Smooth muscle cell of the brain vasculature (primary cell): ENCODE results near the gene SMTNL2.
"Not testable (repeated sequence)": the region's sequence is repeated elsewhere in the genome, so short reads cannot be mapped to it uniquely, and the experiment has no call there.

Experiments
- DNase-seq: peaks from one replicate; pipeline ENCODE4 v3.0.0-alpha.2; 2012; ENCODE audit warnings: low read depth, low spot score

The SMTNL2 gene

DNA sequence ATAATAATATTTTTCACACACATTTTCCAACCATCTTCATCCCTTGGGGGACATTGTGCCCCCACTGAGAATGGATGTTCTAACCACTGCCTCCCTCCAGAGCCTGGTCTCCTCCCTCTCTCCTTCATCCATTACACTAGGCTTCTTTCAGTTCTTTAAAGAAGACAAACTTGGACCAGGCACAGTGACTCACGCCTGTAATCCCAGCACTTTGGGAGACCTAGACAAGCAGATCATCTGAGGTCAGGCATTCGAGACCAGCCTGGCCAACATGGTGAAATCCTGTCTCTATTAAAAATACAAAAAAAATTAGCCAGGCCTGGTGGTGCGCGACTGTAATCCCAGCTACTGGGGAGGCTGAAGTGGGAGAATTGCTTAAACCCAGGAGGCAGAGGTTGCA is 50.6 kb downstream of the SMTNL2 start:
- no peak for DNase-seq

DNA sequence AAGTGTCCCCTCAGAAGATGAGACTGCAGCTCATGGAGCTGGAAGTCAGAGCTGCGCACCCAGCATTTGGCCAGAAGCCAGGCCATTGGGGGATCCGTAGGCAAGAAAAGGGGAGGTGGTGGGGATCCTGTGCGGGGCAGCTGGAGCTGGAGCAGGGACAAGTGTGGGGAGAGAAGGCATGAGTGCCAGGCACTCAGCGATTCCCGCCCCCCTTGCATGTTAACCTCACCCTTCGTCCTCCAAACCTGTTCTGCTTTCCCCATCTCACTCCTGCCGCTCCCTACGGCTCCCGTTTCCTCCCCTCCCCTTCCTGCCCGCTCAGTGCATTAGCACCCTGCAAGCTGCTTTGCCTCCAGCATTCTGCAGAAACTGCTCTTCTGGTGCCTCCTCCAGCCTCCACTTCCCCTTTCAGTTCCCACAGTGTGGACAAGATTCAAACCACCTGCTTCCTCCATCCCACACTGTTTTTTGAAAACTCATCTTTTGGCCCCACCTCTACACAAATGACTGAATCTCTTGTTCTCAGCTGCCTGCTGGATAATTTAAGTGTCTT is 51.6 kb downstream of the SMTNL2 start:
- no peak for DNase-seq

DNA sequence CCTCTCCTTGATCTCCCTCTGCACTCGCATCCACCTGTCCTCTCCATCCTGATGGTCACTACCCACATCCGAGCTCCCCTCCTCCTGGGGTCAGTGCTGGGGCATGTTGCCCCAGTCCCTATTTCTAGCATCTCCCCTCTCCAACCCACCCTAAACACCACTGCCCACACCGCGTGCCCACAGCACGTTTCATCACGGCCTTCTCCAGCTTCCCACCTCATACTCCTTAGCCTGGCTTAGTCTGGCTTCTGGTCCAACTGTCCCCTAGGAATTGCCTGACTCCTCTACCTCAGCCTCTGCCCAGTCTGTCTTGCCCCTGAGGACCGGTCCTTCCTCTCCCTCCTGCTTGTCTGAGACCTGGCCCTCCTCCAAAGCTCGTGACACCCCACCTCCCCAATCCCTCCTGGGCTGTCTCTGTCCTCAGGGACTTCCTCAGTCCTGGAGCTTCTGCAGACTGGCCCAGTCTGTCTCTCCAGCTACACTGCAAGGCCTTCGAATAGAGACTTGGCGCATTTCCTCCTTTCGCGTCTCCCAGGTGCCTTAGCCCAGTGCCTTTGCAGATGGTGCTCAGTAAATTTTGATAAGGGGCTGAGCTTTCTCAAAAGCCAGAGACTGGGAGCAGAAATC is 52.3 kb downstream of the SMTNL2 start:
- DNase-seq, result no peak

DNA sequence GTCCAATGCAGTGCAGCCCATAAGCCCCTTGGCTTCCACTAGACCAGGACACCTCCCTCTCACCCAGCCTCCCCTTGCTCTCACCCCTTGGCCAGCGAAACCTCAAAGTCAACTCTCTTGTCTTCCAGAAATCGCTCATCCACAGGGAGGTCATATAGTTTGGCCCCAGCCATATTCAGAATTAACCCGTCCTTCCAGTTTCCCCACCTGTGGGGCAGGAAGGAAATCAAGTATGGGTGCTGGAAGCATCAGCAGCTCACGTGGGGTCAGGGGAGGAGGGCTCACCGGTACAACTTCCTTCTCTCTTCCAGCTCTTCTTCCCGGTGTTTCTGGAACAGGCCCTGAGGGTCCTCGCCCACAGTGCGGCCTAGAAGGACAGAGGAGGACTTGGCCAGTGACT is 54.4 kb downstream of the SMTNL2 start:
- DNase-seq, result not testable (repeated sequence)

DNA sequence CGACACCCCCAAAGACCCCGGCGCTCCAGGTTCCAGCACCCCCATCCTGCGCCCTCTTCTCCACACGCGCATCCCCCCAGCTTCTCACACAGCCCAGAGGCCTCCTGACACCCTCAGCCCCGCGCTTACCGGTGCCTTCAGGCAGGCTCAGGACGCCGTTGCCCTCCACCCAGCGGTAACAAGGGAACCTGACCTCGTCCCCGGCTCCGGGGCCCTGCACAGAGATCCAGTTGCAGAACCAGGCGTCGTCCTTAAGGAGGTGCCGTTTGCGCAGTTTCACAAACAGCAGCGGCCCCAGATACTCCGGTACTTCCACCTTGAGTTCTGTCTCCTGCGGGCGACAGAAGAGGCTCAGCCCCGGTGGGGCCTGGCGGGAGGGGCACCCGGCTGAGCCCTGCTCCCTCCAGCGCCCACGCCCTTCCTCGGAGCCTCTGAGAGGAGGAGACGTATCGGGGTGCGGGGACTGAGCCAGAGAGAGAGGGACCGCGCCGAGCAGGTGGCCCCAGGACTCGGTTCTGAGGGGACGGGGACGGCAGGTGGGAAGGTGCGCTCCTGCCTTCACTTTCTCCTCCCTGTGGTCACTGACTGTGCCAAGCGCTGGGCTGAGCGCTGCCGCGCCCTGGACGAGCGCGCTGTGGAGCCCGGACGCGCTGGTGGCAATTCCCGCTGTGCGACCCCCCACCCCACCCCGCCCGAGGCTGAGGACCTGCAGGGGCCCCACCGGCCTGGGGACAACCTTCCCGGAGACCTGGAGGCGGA is 55.2 kb downstream of the SMTNL2 start:
- DNase-seq, result not testable (repeated sequence)

DNA sequence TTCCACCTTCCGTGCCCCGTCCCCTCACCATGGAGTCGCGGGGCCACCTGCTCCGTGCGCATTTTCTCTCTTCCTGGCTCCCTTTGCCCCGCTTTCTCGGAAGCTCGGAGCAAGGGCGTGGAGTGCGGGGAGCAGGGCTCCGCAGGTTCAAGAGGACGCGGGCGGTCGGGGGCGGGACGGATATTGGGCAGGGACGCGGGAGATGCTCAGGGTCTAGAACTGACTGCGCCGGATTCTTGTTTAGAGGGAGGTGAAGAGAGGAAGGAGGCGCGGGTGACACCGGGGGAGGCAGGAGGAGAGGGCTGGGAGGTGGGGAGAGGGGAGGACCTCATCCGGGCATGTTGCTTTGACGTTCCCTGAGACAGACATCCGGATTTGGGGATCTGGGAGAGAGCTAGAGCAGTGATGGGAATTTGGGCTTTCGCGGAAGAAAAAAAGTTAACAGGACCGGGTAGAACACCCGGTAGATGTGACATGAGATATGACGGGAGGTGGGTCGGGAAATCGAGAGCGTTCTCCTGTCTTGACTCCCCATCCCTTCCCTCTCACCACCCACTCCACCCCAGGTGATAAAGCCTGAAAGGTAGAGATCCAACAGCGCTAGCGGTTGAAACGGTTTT is 56.4 kb downstream of the SMTNL2 start:
- DNase-seq, result not testable (repeated sequence)

DNA sequence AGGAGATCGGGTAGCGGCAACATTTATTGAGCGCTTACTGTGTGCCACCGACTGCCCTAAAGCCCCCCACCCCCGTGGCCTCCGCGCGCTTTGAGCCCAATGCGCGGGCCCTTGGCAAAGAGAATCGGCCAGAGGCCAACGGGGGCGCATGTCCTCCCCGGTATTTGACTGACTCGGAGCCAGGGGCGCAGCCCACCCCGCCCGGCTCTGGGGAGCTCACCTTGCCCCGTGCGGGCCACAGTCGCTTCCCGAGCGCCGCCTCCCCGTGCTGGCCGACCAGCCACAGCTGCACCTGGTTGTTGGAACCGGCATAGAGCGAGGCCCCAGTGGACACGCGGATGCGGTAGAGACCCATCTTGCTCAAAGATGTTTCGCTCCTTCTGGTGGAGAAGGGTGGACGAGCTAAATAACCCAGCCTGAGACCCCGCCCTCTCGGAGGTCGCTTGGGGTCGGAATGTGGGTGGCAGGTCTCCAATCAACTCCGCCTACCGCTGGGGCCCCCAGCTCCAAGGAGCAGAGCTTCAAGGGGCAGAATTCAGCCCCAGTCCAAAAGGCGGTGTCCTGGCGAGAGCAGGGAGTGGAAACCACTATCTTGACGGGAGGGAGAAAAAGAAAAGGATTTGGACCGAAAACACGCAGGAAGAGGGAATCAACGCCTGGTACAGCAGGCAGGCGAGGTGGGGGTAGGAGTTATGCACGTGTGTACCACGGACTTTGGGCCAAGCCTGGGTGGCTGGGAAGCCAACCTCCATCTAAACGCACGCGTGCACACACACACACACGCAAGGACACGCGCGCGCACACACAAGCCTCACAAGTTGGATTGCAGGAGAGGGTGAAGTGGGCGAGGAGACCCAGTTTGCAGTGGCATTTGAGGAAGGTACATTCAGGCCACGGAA is 57.2 kb downstream of the SMTNL2 start, which contains the start of gene ALOX15:
Gene ALOX15 (minus strand): TSS at position 382 of the 899 bp plus-strand sequence. CDS start 27 bp downstream, at position 355.
- no peak for DNase-seq

DNA sequence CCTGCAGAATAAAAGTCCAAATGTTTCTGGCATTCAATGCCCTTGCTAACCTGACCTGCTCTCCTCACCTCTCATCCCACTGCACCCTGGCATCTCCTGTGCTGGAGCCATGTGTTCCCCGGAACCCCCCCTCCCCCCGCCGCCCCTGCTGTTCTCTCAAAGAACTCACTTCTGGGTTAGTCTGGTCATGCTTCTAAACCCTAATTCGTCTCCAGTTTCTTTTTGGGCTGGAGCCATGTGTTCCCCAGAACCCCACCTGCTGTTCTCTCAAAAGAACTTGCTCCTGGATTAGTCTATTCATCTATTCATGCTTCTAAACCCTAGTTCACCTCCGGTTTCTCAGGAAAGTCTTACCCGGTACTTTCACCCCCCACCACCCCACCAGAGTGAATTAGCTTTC is 58.0 kb downstream of the SMTNL2 start:
- DNase-seq, result no peak

DNA sequence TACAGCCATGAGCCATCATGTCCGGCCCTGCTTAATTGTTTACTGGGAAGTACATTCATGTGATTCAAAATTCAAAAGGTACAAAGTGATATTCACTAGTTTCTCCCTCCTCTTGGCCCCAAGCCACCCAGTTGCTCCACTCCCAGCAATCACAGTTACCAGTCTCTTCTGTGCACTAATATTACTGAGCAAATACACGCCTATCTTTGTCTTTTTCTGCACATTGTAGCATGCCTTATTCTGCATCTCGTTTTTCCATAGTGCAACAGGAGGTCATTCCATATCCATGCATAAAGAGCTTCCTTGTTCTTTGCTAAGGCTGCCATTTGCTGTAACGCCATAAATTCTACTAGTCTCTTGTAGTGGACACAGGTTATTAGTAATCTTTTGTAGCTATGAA is 59.3 kb downstream of the SMTNL2 start:
- DNase-seq, result no peak

DNA sequence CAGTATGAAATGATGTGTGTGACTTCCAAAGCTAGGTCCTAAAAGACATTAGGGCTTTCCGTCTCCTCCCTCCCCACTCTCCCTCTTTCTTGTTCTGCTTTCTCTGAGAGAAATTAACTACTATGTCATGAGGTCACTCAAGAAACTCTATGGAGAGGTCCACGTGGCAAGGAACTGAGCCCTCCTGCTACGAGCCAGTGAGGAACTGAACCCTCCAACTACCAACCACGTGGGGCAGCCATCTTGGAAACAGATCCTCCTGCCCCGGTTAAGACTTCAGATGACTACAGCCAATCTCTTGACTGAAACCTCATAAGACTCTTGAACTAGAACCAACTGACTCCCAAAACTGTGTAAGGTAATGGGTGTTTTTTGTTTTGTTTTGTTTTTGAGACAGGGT is 61.3 kb downstream of the SMTNL2 start:
- no peak for DNase-seq

DNA sequence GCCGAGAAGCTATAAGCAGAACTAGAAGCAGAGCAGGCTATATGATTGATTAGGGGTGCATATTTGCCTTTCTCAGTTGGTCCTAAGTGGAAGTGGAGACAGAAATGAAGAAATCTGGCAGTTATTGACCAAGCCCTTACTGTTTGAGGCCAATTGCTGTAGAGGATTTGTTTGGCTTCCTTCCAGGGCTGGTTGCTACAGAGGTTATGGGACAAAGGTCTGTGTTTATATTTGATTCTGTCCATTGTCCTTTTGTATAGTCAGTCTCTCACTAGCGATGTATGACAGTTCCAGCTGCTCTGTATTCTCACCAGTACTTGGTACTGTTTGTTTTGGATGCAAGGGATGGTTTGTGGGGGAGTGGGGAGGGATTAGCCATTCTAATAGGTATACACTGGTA is 64.4 kb downstream of the SMTNL2 start:
- no peak for DNase-seq

DNA sequence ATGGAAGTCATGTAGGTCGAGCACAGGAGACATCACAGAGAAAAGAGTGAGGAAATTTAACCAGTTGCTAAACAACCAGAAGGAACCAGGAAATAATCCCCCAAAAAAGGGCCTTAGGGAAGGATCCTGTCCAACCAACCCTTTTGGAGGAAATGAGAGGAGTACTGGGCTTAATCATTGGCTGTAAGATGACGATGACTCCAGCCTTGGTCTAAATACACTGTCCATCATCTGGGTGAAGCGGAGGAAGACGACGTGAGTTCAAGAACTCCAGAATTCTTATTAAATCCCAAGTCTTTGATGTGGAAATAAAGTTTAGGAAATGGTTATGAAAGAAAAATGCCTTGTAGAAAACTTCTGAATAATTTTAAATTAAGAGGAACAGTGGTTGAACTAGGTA is 68.7 kb downstream of the SMTNL2 start:
- DNase-seq, result no peak

DNA sequence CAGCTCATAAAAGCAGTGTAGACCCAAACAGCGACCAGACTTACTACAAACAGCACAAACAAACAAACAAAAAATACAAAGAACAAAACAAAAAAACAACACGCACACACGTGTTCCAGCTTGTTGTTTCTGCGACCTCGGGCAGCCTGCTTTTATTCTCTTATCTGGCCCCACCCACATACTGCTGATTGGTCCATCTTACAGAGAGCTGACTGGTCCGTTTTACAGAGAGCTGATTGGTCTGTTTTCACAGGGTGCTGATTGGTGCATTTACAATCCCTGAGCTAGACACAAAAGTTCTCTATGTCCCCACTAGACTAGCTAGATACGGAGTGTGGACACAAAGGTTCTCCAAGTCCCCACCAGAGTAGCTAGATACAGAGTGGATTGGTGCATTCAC is 71.6 kb downstream of the SMTNL2 start:
- DNase-seq, result not testable (repeated sequence)

DNA sequence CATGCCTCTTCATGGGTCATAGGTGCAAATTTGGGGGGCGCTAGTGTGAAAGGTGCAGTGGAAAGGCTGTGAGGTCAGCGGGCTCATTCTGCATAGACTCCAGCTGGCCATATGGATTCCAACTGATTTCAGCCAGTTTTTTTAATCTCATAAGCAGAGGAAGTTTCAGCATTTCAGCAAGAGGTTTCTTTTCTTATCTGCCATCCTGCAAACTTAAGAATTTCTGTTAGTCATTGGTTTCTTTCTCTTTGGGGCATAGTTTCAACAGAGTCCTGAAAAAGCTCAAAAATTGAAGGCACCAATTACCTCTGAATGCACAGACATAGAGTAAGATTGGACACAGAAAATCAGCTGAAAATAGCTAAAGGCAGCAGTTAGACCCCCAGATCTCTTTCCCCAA is 73.3 kb downstream of the SMTNL2 start:
- no peak for DNase-seq
